HepG2 (cell line): Measurements from ENCODE around the gene CAPN10. TPM values are rescaled to one million over a fixed set of nuclear protein-coding genes. Genes with fewer than 3 reads are reported as not detected.

Experiments
- ARHGAP35 ChIP-seq: sonication (generic); formaldehyde crosslinking; IDR thresholded peaks from 2 replicates; pipeline ENCODE4 v1.9.0; 2022; ENCODE audit warnings: mild to moderate bottlenecking, inconsistent platforms, moderate library complexity, missing genetic modification reagents, borderline replicate concordance
- NFIC ChIP-seq: IDR thresholded peaks from 2 replicates; pipeline ENCODE4 v1.6.1; 2012; ENCODE audit warnings: mild to moderate bottlenecking, low read length, inconsistent platforms
- RFXANK ChIP-seq: IDR thresholded peaks from 2 replicates; pipeline ENCODE4 v1.6.1; 2016
- SMAD9 ChIP-seq: sonication (generic); formaldehyde crosslinking; IDR thresholded peaks from 2 replicates; pipeline ENCODE4 v1.5.1; 2020; ENCODE audit warnings: mild to moderate bottlenecking, missing genetic modification reagents
- TERF1 ChIP-seq: sonication (generic); formaldehyde crosslinking; IDR thresholded peaks from 2 replicates; pipeline ENCODE4 v1.8.0; 2022; ENCODE audit warnings: mild to moderate bottlenecking, missing genetic modification reagents, moderate library complexity
- TFDP1 ChIP-seq: IDR thresholded peaks from 2 replicates; pipeline ENCODE4 v1.6.1; 2016; ENCODE audit warnings: missing compliant biosample characterization, missing genetic modification reagents, borderline replicate concordance
- YY1 ChIP-seq: IDR thresholded peaks from 2 replicates; pipeline ENCODE4 v1.6.1; 2011; ENCODE audit warnings: low read length, low read depth, moderate library complexity, mild to moderate bottlenecking; ENCODE audit not compliant: insufficient read depth, insufficient replicate concordance
- ZBED4 ChIP-seq: sonication (generic); formaldehyde crosslinking; IDR thresholded peaks from 2 replicates; pipeline ENCODE4 v1.4.0; 2020; ENCODE audit warnings: missing genetic modification reagents, borderline replicate concordance
- ZFP62 ChIP-seq: sonication (generic); formaldehyde crosslinking; IDR thresholded peaks from 2 replicates; pipeline ENCODE4 v1.4.0; 2020; ENCODE audit warnings: missing genetic modification reagents
- ZMAT3 ChIP-seq: sonication (generic); formaldehyde crosslinking; conservative IDR thresholded peaks from 2 replicates; pipeline ENCODE4 v1.7.0; 2021; ENCODE audit warnings: missing genetic modification reagents
- ZNF207 ChIP-seq: fragments of 450-650 bp; IDR thresholded peaks from 2 replicates; pipeline ENCODE4 v1.6.1; 2016; ENCODE audit warnings: antibody characterized with exemption, borderline replicate concordance
- ZNF512B ChIP-seq: sonication (generic); formaldehyde crosslinking; IDR thresholded peaks from 2 replicates; pipeline ENCODE4 v1.5.1; 2020; ENCODE audit warnings: missing genetic modification reagents, mild to moderate bottlenecking, borderline replicate concordance
- ZNF577 ChIP-seq: sonication (generic); formaldehyde crosslinking; IDR thresholded peaks from 2 replicates; pipeline ENCODE4 v1.4.0; 2020; ENCODE audit warnings: mild to moderate bottlenecking, low read depth, missing genetic modification reagents, borderline replicate concordance
- ZNF878 ChIP-seq: sonication (generic); formaldehyde crosslinking; IDR thresholded peaks from 2 replicates; pipeline ENCODE4 v1.8.1; 2023; ENCODE audit warnings: mild to moderate bottlenecking, missing genetic modification reagents, moderate library complexity
- ZSCAN5A ChIP-seq: sonication (generic); formaldehyde crosslinking; IDR thresholded peaks from 2 replicates; pipeline ENCODE4 v1.8.0; 2022; ENCODE audit warnings: mild to moderate bottlenecking, missing genetic modification reagents, borderline replicate concordance
- polyA plus RNA-seq, 8 experiments: library from polyadenylated mRNA; depleted of rRNA in 3 of 8; stranded (reverse) in 7 of 8; unstranded in 1 of 8; fragments of >200 nt; fragmentation: Illumina TruSeq in 4 of 8; extraction: Trizol in 4 of 8; gene quantifications; 2 replicates each; pipeline versions ENCODE4 v1.2.1 to v1.2.3, GENCODE V29; 2011 to 2016; ENCODE audit warnings: low read depth in 4 of 8, missing spikeins in 1 of 8, mixed read lengths in 1 of 8; ENCODE audit not compliant: insufficient read depth in 1 of 8
- total RNA-seq, 5 experiments: library from RNA; depleted of rRNA; stranded (reverse); fragments of >200 nt; fragmentation: Illumina TruSeq; extraction: Trizol; gene quantifications; 2 replicates each; pipeline ENCODE4 v1.2.3, GENCODE V29; 2016; ENCODE audit warnings: low read depth in 1 of 5

CAPN10 gene
- total and polyA plus RNA-seq, 2 of the 13 experiments (the other 11 are each of a cell fraction or from before 2014, with no cell fraction given) = 27.6 to 32.4 TPM

- TF ChIP-seq ZBED4 (CRISPR knock-in tag) = peak; percentile 69; the same call in 1 of the 2 replicates
- TF ChIP-seq RFXANK (CRISPR knock-in tag) = 0 out of 2 replicates have a peak, but pooled peaks have one; percentile 51
- TF ChIP-seq TFDP1 (CRISPR knock-in tag) = peak; percentile 89
- no peak for TF ChIP-seq ZNF512B (CRISPR knock-in tag)
- no peak for TF ChIP-seq ZFP62 (CRISPR knock-in tag)
- no peak for TF ChIP-seq ZMAT3 (CRISPR knock-in tag)
- TF ChIP-seq ZSCAN5A (CRISPR knock-in tag) = no peak
- TF ChIP-seq TERF1 (CRISPR knock-in tag) = peak; percentile 84; the same call in 1 of the 2 replicates
- no peak for TF ChIP-seq ZNF878 (CRISPR knock-in tag)
- TF ChIP-seq YY1 = peak; percentile 37
- TF ChIP-seq ARHGAP35 (CRISPR knock-in tag) = peak; percentile 79; the same call in 1 of the 2 replicates
- no peak for TF ChIP-seq SMAD9 (CRISPR knock-in tag)
- no peak for TF ChIP-seq NFIC
- no peak for TF ChIP-seq ZNF577 (CRISPR knock-in tag)
- no peak for TF ChIP-seq ZNF207
Measured at GRCh38 chr2:240579771-240580614, 6.5 kb upstream of the CAPN10 start (continued).
